HepG2 (cell line): Measurements from ENCODE around the gene UBTF.
A peak's percentile ranks its signal among the peaks of the same experiment; 100 is the strongest.

ENCODE experiments used
- ESRRA ChIP-seq: sonication (generic); formaldehyde crosslinking; IDR thresholded peaks from 2 replicates; pipeline ENCODE4 v1.5.1; 2020; ENCODE audit warnings: mild to moderate bottlenecking, low read depth, missing genetic modification reagents
- NBN ChIP-seq: fragments of 450-650 bp; conservative IDR thresholded peaks from 2 replicates; pipeline ENCODE4 v1.6.1; 2017
- PRPF4 ChIP-seq: fragments of 200-400 bp; formaldehyde crosslinking; IDR thresholded peaks from 2 replicates; pipeline ENCODE4 v1.6.1; 2016; ENCODE audit warnings: low read length, low read depth; ENCODE audit not compliant: poor library complexity, severe bottlenecking
- REXO4 ChIP-seq: sonication (generic); formaldehyde crosslinking; IDR thresholded peaks from 2 replicates; pipeline ENCODE4 v1.8.0; 2022; ENCODE audit warnings: missing genetic modification reagents, mild to moderate bottlenecking, borderline replicate concordance
- SMAD1 ChIP-seq: sonication (generic); formaldehyde crosslinking; IDR thresholded peaks from 2 replicates; pipeline ENCODE4 v1.4.0; 2020; ENCODE audit warnings: missing genetic modification reagents, low read depth, mild to moderate bottlenecking, borderline replicate concordance
- SRF ChIP-seq: IDR thresholded peaks from 2 replicates; pipeline ENCODE4 v1.6.1; 2011; ENCODE audit warnings: mild to moderate bottlenecking, low read depth, low read length, moderate library complexity
- ZFP41 ChIP-seq: sonication (generic); formaldehyde crosslinking; IDR thresholded peaks from 2 replicates; pipeline ENCODE4 v1.4.0; 2020; ENCODE audit warnings: mild to moderate bottlenecking, missing genetic modification reagents, borderline replicate concordance
- TF ChIP-seq, protein P1 (sequence below): sonication (generic); formaldehyde crosslinking; IDR thresholded peaks from 2 replicates; pipeline ENCODE4 v1.5.0; 2020; ENCODE audit warnings: mild to moderate bottlenecking, missing genetic modification reagents, moderate library complexity
- TF ChIP-seq, protein P2 (sequence below): sonication (generic); formaldehyde crosslinking; IDR thresholded peaks from 2 replicates; pipeline ENCODE4 v1.4.0; 2020; ENCODE audit warnings: missing genetic modification reagents

DNA sequence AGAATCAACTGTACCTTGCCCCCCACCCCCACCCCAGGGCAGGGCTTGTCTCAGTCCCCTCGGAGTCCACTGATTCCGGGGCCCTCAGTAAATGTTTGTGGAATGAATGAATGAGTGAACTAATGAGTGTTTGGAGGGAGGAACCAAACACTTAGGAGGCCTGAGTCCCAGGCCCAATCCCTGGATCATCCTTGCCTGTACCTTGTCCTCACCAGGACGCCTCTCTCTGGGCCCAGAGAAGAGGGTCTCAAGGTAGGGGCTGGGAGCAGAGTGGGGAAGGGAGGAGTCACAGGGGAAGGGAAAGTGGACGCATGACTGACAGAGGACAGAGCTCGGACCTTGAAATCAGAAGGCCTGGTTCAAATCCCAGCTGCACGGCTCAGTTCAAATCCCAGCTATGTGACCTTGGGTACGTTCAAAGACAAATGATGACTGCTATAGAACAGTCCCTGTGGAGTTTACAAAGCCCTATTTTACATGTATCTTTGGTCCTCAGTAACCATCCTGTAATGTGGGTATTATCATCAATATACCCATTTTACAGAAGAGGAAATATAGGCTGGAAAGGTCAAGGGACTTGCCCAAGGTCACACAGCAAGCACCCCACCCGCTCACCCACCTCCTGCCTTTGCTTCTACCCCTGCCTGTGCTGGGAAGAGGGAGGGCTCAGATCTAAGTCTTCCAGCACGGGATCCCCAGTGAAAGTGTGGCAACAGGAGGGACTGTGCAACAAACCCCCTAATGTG is 30.2 kb upstream of the UBTF start:
- no peak for TF ChIP-seq SRF
- no peak for TF ChIP-seq ZFP41 (CRISPR knock-in tag)
- peak; percentile 49; the same call in 1 of the 2 replicates for TF ChIP-seq ESRRA (CRISPR knock-in tag)
- TF ChIP-seq, protein P1, sequence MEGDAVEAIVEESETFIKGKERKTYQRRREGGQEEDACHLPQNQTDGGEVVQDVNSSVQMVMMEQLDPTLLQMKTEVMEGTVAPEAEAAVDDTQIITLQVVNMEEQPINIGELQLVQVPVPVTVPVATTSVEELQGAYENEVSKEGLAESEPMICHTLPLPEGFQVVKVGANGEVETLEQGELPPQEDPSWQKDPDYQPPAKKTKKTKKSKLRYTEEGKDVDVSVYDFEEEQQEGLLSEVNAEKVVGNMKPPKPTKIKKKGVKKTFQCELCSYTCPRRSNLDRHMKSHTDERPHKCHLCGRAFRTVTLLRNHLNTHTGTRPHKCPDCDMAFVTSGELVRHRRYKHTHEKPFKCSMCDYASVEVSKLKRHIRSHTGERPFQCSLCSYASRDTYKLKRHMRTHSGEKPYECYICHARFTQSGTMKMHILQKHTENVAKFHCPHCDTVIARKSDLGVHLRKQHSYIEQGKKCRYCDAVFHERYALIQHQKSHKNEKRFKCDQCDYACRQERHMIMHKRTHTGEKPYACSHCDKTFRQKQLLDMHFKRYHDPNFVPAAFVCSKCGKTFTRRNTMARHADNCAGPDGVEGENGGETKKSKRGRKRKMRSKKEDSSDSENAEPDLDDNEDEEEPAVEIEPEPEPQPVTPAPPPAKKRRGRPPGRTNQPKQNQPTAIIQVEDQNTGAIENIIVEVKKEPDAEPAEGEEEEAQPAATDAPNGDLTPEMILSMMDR: no peak
- TF ChIP-seq PRPF4: no peak
- TF ChIP-seq, protein P2, sequence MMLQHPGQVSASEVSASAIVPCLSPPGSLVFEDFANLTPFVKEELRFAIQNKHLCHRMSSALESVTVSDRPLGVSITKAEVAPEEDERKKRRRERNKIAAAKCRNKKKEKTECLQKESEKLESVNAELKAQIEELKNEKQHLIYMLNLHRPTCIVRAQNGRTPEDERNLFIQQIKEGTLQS (CRISPR knock-in tag): no peak
- TF ChIP-seq REXO4: no peak
- no peak for TF ChIP-seq NBN
- no peak for TF ChIP-seq SMAD1
